Measurements from ENCODE around the gene KCNH6. TPM values are rescaled to one million over a fixed set of nuclear protein-coding genes. Genes with fewer than 3 reads are reported as not detected.
A peak's percentile ranks its signal among the peaks of the same experiment; 100 is the strongest.

Gene KCNH6, protein sequence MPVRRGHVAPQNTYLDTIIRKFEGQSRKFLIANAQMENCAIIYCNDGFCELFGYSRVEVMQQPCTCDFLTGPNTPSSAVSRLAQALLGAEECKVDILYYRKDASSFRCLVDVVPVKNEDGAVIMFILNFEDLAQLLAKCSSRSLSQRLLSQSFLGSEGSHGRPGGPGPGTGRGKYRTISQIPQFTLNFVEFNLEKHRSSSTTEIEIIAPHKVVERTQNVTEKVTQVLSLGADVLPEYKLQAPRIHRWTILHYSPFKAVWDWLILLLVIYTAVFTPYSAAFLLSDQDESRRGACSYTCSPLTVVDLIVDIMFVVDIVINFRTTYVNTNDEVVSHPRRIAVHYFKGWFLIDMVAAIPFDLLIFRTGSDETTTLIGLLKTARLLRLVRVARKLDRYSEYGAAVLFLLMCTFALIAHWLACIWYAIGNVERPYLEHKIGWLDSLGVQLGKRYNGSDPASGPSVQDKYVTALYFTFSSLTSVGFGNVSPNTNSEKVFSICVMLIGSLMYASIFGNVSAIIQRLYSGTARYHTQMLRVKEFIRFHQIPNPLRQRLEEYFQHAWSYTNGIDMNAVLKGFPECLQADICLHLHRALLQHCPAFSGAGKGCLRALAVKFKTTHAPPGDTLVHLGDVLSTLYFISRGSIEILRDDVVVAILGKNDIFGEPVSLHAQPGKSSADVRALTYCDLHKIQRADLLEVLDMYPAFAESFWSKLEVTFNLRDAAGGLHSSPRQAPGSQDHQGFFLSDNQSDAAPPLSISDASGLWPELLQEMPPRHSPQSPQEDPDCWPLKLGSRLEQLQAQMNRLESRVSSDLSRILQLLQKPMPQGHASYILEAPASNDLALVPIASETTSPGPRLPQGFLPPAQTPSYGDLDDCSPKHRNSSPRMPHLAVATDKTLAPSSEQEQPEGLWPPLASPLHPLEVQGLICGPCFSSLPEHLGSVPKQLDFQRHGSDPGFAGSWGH
- not detected for total RNA-seq
- long read RNA-seq, result 0 reads

DNA sequence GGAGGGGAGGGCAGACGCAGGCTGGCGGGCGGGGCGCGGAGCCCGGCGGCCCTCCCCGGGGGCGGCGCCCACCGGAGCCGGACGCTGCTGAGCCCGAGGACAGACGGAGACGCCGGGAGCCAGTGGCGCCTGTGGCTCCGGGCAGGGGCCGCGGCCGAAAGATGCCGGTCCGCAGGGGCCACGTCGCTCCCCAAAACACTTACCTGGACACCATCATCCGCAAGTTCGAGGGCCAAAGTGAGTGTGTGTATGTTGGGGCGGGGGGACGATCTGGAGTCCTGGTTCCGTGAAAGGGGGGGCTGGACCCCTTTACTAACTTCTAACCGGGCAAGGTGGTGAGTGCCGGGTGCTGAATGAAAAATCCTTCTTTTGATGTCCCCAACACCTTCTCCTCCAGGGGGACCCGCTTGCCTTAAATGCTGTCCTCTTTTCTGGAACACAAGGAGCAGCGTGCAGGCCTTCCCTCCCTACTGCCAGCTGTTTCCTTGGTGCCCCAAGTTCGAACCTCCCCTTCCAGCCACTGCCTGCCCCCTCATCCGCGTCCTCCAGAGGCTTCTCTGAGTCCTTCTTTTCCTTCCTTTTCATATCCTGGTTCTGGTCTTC, at the start of gene KCNH6:
TSS of gene KCNH6 (plus strand) at position 106 of the 603 bp plus-strand sequence. CDS start at position 162, 56 bp downstream.
- no peak for DNase-seq (ENCODE audit: low spot score)

DNA sequence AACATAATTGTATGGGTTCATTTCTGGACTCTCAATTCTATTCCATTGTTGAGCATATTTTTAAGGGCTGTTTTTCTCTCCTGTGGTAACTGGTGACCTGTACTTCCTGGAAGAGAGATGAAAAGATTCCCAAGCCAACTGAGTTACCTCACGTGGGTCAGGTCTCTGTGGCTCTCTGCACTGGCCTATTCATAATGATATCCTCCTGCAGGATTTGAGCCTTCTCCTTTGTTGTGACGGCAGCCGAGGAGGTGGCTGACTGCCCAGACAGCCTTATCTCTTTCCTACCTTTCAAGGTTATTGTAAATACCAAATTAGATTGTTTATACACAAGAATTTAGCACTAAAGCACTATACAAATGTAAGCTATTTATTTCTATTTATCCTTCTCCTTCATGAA, 49.0 kb upstream of the KCNH6 start:
- no peak for DNase-seq (ENCODE audit: low spot score)

DNA sequence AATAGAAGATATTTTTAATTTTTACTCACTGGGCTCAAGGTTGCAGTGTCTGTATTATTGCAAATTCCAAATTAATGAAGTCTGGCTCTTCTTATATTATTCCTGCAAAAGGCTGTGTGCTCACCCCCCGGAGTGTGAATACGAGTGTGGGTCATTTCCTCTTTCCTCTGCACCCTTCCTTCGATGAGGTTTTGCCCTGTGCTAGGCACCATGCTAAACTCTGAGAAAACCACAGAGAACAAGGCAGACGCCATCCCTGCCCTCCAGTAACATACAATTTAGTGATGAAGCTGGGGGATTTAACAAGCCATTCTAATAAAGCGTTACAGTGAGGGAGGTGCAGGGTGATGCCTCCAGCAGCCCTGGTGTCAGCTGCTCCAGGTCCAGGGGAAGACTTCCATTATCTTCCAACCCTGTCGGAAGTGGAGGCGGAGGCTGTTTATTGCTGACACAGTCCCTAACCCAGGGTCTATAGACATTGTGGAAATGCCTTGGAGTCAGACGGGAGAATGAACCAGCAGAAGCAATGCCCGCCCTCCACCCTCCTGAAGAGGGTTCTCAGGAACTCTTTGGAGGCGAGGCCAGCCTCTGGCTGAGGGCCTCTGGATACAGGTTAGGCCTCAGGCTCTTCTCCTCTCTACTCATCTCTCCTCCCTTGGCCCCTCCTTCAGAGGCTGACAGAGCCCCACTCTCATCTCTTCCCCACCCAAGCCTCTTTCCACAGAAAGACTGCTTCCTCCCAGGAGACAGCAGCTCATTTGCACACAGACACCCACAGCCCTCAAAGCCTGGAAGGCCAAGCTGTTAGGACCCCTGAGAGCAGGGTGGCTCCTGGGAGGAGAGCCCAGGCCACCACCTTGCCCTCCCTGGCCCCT, 48.3 kb upstream of the KCNH6 start:
- no peak for DNase-seq (ENCODE audit: low spot score)

- DNase-seq (ENCODE audit: low spot score), result no peak
These were observed 47.4 kb upstream of the KCNH6 start for GRCh38 chr17:63475491-63476412.

- DNase-seq (ENCODE audit: low spot score), result no peak
These were observed 46.7 kb upstream of the KCNH6 start for GRCh38 chr17:63476459-63476853.

DNA sequence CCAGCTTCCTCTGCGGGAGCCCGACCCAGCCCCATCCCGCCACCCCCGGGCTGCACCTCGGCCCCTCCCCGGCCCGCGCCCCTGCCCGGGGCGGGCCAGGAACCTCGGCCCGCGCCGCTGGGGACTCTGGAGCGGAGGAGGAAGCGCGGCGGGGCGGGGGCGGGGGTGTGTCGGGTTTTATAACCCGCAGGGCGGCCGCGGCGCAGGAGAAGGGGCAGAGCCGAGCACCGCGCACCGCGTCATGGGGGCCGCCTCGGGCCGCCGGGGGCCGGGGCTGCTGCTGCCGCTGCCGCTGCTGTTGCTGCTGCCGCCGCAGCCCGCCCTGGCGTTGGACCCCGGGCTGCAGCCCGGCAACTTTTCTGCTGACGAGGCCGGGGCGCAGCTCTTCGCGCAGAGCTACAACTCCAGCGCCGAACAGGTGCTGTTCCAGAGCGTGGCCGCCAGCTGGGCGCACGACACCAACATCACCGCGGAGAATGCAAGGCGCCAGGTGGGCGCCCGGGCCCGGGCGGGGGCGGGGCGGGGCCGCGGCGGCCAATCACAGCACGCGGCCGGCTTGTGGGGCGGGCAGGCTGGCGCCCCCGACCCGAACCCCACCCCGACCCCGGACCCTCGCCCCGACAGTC, 46.2 kb upstream of the KCNH6 start, which contains the start of gene ACE:
TSS of gene ACE (plus strand) at position 208 of the 626 bp plus-strand sequence. CDS start at position 242, 34 bp downstream.
- no peak for DNase-seq (ENCODE audit: low spot score)

DNA sequence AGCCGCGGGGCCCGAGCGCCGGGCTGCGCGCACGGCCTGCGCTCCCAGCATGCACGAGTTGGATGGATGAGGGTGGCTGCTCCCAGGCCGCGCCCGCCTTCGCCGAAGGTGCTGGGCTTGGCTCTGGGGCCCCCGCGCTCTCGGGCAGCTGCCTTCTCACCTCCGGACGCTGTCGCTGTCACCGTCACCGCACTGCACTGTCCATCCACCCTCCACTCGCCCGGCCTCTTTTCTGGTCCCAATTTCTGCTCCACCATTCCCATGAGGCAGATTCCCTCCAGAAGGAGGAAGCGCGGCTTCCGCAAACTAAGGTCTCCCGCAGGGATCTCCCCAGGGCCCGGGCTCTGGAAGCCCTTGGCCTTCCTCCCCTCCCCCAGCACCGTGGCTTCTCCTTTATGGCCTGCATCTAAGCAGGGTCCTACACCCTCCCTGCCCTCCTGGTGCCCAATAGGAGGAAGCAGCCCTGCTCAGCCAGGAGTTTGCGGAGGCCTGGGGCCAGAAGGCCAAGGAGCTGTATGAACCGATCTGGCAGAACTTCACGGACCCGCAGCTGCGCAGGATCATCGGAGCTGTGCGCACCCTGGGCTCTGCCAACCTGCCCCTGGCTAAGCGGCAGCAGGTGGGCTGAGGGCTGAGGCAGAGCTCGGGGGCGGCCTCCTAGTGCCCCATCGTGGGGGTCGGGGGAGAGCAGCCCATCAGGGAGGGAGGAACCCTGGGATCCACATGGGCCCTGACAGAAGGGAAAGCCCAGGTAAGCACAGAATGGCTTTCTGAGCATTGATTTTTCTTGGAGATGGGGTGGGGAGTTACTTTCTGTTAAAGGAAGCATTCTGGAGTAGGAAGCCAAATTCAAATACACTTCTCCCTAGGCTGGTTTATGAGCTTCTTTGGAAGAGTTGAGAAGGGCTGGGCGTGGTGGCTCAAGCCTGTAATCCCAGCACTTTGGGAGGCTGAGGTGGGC, 45.4 kb upstream of the KCNH6 start:
- no peak for DNase-seq (ENCODE audit: low spot score)

GRCh38 chr17:63478814-63479494, 44.2 kb upstream of the KCNH6 start:
- peak; percentile 93 for DNase-seq (ENCODE audit: low spot score)

GRCh38 chr17:63479495-63480184, 43.5 kb upstream of the KCNH6 start:
- DNase-seq (ENCODE audit: low spot score), result no peak

DNA sequence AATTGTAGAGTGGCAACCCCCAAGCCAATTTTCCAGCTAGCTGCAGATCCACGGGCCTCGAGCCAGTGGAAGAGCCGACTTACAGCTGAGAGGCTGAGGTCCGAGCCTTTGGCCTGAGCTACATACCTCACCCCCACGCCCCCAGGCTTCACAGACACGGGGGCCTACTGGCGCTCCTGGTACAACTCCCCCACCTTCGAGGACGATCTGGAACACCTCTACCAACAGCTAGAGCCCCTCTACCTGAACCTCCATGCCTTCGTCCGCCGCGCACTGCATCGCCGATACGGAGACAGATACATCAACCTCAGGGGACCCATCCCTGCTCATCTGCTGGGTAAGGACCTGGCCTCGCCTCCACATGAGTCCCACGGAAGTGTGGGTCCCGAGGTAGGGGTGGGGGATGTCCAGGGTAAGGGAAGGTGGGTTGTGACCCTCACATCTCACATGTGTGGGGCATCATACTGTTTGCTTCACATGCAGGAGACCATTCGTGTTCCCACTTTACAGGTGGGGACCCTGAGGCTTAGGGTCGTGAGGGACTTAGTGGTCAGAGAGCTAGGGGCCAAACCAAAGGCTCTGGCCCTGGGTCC, 42.9 kb upstream of the KCNH6 start:
- DNase-seq (ENCODE audit: low spot score), result no peak

- no peak for DNase-seq (ENCODE audit: low spot score)
These were observed 42.2 kb upstream of the KCNH6 start for GRCh38 chr17:63480826-63481487.

DNA sequence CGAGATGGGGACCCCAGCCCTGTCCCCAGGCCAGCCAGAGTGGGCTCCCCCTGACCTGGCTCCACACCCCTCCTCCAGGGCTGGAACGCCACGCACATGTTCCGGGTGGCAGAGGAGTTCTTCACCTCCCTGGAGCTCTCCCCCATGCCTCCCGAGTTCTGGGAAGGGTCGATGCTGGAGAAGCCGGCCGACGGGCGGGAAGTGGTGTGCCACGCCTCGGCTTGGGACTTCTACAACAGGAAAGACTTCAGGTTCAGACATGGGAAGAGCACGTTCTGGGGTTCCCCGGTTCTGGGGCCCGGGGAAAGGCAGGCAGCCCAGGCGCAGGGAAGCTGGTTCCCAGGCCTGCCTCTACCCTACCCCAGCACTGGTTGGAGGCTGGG, 41.7 kb upstream of the KCNH6 start:
- DNase-seq (ENCODE audit: low spot score), result no peak

DNA sequence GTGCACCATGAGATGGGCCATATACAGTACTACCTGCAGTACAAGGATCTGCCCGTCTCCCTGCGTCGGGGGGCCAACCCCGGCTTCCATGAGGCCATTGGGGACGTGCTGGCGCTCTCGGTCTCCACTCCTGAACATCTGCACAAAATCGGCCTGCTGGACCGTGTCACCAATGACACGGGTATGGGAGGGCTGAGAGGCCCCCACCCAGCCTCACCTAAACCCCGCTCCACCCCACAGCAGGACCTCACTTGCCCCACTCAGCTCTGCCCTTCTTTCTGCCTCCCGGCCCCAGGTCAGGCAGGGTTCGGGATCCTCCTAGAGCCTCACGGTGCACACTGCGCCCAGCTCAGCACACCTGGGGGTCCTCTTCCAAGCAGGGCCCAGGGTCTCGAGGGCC, 40.6 kb upstream of the KCNH6 start:
- DNase-seq (ENCODE audit: low spot score), result no peak

GRCh38 chr17:63483038-63483437, 40.1 kb upstream of the KCNH6 start:
- no peak for DNase-seq (ENCODE audit: low spot score)
